DMS53 treated with DMSO at 0.1 percent for 48 hours (cell line): ENCODE results near the gene SLC35D1.
"Not testable (repeated sequence)": the region's sequence is repeated elsewhere in the genome, so short reads cannot be mapped to it uniquely, and the experiment has no call there.

ENCODE experiments used
- DNase-seq: peaks from one replicate; lab custom pipeline; 2025; ENCODE audit not compliant: unreplicated experiment; lab: John Stamatoyannopoulos, UW

Gene SLC35D1

GRCh38 chr1:67053785-67054772 lies at the start of gene SLC35D1:
Gene SLC35D1, minus strand, starts transcription at chr1:67054148. Its CDS starts 135 bp downstream, at chr1:67054013.
- DNase-seq, result peak; percentile 56

DNA sequence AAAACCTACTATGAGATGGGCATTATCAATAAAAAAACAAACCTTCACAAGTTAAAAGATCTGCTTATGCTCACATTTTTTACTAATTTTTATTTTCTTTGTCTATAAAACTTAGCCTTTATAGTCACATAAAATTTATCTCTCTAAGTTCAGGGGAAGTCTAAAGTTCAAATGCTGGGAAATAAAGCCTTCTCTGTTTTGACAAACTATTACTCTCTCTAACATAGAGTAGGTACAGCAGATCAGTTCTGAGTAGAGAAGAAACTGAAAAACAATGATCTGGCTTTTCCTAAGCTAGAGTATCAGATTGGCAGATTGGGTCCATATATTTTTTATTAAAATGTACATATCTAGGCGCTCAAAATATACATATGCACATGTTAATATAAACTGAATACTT lies 49.6 kb upstream of the SLC35D1 start:
- DNase-seq, result no peak

DNA sequence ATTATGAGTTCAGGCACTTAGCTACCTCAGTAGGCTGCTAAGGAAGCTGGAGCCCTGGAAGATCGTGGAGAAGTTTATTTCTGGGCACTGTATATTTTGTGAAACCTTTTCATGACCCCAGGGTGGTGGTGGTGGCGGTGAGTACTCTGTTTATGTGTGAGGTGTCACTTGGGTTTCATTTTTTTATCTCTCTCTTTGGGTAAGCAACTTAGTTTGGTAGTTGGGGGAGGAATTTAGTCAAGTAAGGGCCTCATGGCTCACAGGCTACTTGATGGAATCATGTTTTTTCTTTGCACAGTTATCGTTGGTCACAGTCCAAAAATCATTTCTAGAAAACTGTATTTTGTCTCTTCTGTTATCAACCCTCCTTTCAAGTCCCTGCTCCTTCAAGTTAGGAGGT lies 46.9 kb upstream of the SLC35D1 start:
- no peak for DNase-seq

DNA sequence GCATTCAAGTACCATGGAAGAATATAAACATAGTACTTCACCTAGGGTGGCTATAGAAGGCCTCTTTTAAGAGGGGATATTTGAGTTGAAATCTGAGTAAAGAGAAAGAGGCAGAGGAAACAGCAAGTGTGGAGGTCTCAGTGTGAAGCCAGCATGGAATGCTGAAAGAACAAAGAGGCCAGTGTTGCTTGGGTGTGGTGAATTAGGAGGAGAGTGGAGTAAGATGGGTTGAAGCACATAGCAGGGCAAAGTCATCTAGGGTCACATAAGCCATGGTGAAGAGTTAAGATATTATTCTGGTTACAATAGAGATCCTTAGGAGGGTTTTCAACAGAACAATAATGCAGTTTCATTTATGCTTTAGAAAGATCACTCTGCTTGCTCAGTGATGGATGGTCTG lies 43.4 kb upstream of the SLC35D1 start:
- DNase-seq, result no peak

DNA sequence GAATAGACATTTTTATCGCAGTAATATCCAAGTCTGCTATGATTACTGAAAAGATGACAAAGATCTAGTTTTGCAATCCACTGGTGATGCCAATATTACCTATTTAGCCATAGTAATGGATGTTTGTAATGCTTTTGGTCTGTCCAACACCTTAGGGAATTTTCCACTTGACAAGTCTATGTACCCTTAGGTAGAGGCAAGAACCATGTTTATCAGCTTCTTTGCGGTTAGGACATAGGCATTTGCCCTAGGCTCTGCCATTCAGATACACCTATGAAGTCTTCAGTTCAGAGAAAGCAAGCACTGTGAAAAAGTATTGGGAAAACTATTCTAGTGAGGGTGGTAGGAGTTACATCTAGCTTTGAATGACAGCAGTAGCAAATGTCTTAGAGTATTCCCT lies 40.2 kb upstream of the SLC35D1 start:
- no peak for DNase-seq

GRCh38 chr1:67089685-67090208 lies 35.8 kb upstream of the SLC35D1 start:
- DNase-seq, result no peak

- DNase-seq, result no peak
Observed at GRCh38 chr1:67088440-67088839, 34.5 kb upstream of the SLC35D1 start.

DNA sequence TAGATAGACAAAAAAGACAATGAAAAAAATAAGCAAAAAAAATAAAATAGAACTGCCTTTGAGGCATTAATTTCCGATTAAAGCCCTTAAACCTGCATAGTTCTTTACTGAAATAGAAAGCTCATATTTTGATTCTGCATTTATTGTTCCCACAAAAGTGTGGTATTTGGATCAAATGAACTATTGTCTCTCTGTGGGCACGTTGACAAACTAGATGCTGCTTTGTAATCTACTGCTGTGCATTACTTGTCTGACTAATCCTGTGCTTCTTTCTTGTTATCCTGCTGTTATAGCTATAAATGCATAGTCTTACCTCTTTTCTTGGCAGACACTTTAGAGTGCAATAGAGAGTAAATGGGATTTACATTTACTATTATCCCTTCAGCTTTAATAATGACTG lies 31.4 kb upstream of the SLC35D1 start:
- DNase-seq, result no peak

- peak; percentile 19 for DNase-seq
Observed at GRCh38 chr1:67084765-67085318, 30.9 kb upstream of the SLC35D1 start.

- DNase-seq, result no peak
Observed at GRCh38 chr1:67078291-67078690, 24.3 kb upstream of the SLC35D1 start.

DNA sequence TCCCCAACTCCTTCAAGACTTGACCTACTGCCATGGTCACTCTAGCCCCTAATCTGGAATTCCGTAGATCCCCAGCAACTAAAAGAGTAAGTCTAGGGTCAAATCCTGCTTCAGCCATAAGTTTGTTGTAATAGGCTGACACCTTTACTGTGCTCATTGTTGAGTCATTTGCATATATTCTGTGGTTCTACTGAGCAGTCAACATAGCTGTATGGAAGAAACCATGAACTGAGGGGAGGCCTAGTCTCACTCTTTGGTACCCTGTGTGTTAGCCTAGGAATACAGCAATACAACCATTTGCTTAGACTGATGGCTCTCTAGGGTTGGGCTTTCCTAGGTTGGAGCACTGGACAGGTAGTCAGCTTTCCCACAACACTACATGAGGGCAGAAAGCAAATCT lies 23.6 kb upstream of the SLC35D1 start:
- DNase-seq, result no peak

GRCh38 chr1:67072749-67073148 lies 18.8 kb upstream of the SLC35D1 start:
- DNase-seq, result no peak

DNA sequence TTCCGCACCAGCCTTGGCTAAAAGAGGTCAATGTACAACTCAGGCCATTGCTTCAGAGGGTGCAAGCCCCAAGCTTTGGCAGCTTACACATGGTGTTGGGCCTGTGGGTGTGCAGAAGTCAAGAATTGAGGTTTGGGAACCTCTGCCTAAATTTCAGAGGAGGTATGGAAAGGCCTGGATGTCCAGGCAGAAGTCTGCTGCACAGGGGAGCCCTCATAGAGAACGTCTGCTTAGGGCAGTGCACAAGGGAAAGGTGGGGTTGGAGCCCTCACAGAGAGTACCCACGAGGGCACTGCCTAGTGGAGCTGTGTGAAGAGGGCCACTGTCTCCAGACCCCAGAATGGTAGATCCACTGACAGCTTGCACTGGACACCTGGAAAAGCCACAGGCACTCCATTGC lies 13.7 kb upstream of the SLC35D1 start:
- DNase-seq, result not testable (repeated sequence)

DNA sequence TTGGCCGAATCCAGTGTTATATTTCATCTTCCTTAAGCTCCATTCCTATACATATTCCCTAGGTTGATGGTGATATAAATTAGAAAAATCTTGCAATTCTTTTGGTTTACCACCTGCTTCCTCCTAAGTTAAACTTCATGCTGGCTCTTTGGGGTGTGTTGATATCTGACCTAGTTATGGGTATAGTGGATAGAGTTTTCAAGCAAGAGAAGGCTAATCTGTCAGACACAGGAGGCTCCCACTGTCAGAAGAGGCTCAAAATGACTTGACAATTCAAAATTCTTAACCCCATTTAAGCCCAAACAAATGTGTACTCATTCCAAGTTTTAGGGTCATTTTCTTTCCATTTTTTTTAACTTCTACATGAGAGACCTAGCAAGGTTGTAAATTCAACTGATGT lies 8.5 kb upstream of the SLC35D1 start:
- DNase-seq, result no peak

- no peak for DNase-seq
Observed at GRCh38 chr1:67061266-67061665, 7.3 kb upstream of the SLC35D1 start.

GRCh38 chr1:67060811-67061218 lies 6.9 kb upstream of the SLC35D1 start:
- DNase-seq, result peak; percentile 14

- no peak for DNase-seq
Observed at GRCh38 chr1:67059346-67059745, 5.4 kb upstream of the SLC35D1 start.

DNA sequence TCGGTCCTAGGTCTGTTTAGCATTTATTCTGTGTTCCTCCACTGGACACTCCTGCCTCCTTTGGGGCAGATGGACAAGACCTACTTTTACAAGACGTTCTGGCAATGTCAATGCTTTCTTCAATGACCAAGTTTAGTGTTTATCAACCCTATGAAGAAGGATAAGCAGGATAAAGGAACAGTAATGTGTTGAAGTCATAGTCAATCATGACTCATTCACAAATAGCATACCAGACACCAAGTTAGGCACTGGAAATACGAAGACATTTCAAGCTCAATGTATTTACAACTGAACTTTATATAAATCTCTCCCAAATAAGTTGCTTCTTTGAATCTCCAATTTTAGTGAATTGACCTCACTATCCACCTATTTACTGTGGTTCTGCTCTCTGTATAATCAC lies 4.8 kb upstream of the SLC35D1 start:
- no peak for DNase-seq

DNA sequence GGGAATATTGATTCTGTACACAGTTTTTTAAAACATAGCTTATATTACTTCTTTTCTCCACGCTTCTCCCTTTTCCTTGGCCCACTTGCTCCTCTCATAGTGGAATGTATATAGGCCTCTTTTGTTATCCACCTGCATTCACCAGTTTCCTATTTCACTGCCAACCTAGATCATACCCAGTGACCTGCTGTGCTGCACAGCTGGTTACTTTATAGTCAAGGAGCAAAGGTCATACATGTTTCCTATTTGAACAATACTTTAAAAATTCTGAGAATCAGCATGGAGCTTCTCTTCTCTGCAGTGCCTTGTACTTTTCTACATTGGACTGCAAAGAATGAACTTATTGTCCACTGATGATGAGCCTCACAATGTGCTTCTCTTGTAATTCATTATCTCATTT lies 4.3 kb upstream of the SLC35D1 start:
- peak; percentile 45 for DNase-seq

- no peak for DNase-seq
Observed at GRCh38 chr1:67053535-67053784, 488 bp downstream of the SLC35D1 start.

- peak; percentile 66 for DNase-seq
Observed at GRCh38 chr1:67052741-67053534, 1.0 kb downstream of the SLC35D1 start.

DNA sequence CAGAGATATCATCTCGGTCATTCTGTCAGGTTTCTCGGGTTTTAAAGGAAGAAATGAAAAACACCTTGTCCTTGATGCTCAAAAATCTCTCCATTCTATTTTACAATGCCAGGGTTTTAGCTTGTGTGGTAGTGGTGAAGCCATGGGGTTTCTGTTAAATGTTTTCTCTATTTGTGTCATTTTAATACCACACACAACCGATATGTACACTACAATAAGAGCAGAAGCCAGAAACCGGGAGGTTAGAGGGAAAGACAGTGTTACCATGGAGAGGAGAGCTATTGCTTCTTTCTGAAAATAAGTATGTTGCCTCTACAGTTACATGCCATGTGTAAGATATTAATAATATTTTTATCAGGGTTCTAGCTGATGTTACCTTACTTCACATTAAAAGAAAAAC lies 2.8 kb downstream of the SLC35D1 start:
- no peak for DNase-seq
